ENCODE measurements around the gene METTL24. TPM values are rescaled to one million over a fixed set of nuclear protein-coding genes. Genes with fewer than 3 reads are reported as not detected.

Gene METTL24
- total and polyA plus RNA-seq, 10 of the 15 experiments (the other 5 are each of a cell fraction or from before 2014, with no cell fraction given), result 0.20 TPM; not detected in 9

GRCh38 chr6:110216140-110216539 is 142.0 kb downstream of the METTL24 start (continued):
- TF ChIP-seq PBX3 (IDR thresholded peaks at IDR 0.05; ENCODE audit: insufficient replicate concordance, low read depth, low read length), result no peak
- no peak for TF ChIP-seq PML (IDR thresholded peaks at IDR 0.05; ENCODE audit: low read length)

GRCh38 chr6:110214338-110214737 is 143.8 kb downstream of the METTL24 start:
- no peaks in the 10 kb centered on the region for H3K79me2 ChIP-seq (ENCODE audit: control insufficient read depth, insufficient read depth, low read length)
- ChIA-PET SMC1A (ENCODE audit: uncharacterized antibody, unreplicated experiment) (interaction anchor here (0.9 to 1.8 kb wide), 4 partner anchors 8 to 34 kb away, joined by 3 to 6 read pairs (median 4); partner anchors contain the start of genes CDC40 and WASF1), RAD21 (ENCODE audit: unreplicated experiment) (interaction anchor here (1.9 kb wide), 1 partner anchor 36 kb away, joined by 4 read pairs; no protein-coding TSS in a partner anchor), CTCF (interaction anchor here (1.7 kb wide), 1 partner anchor 15 kb away, joined by 3 read pairs; no protein-coding TSS in a partner anchor), POLR2A (no interaction called here)
- no peak overlapping the region for H3K4me2 ChIP-seq (ENCODE audit: control insufficient read depth, insufficient read depth)
- no peaks in the 10 kb centered on the region for H3K4me1 ChIP-seq (ENCODE audit: control insufficient read depth, insufficient read depth, low read length)
- DNase-seq (ENCODE audit: low read depth, low spot score), result no peak
- BruUV-seq (replicated peaks), result no TSS peak
- no peaks in the 10 kb centered on the region for H3K9me3 ChIP-seq (replicated peaks; ENCODE audit: control insufficient read depth, insufficient read depth, low read length)
- no peak overlapping the region for H3K27ac ChIP-seq (ENCODE audit: control insufficient read depth, insufficient read depth)
- H3K4me3 ChIP-seq, result no peak overlapping the region
- 0% methylated on average over 1 of the region's 1 CpG for WGBS (ENCODE audit: insufficient coverage, insufficient replicate concordance, low lambda C conversion rate, missing lambda C conversion rate)
- in situ Hi-C loops (cut with MboI), result no loop called here
- ATAC-seq, result no peak
- no peak overlapping the region for H3K9ac ChIP-seq (ENCODE audit: control insufficient read depth, insufficient read depth, low read length)
- H2AFZ ChIP-seq (ENCODE audit: control insufficient read depth, low read depth, low read length), result no peak overlapping the region
- H3K27me3 ChIP-seq (replicated peaks in 1 of 2; ENCODE audit: control insufficient read depth in 2 of 2, insufficient read depth in 2 of 2, low read length in 1 of 2), result no peaks in the 10 kb centered on the region
- intact Hi-C loops (cut with micrococcal nuclease; ENCODE audit: unreplicated experiment), result no loop called here
- FAIRE-seq, result no peak
- no peak for TF ChIP-seq POU2F2 (IDR thresholded peaks at IDR 0.05; ENCODE audit: borderline replicate concordance, low read depth, low read length)
- TF ChIP-seq BACH1 (IDR thresholded peaks at IDR 0.05; ENCODE audit: borderline replicate concordance), result no peak
- H4K20me1 ChIP-seq (ENCODE audit: control insufficient read depth, insufficient read depth), result no peaks in the 10 kb centered on the region
- peaks cover 2 to 9% of the 10 kb centered on the region in 2 experiments; a peak in 3 of 4 replicates for H3K36me3 ChIP-seq (ENCODE audit: control insufficient read depth in 2 of 2, insufficient read depth in 2 of 2, low read length in 1 of 2)

GRCh38 chr6:110211753-110212152 is 146.4 kb downstream of the METTL24 start:
- H2AFZ ChIP-seq (ENCODE audit: control insufficient read depth, low read depth, low read length), result no peak overlapping the region
- intact Hi-C loops (cut with micrococcal nuclease; ENCODE audit: unreplicated experiment) (no loop called here), in situ Hi-C loops (cut with MboI) (no loop called here)
- DNase-seq (ENCODE audit: low read depth, low spot score) (no peak), ATAC-seq (no peak), FAIRE-seq (no peak)
- peaks cover 2 to 18% of the 10 kb centered on the region in 2 experiments; a peak in 3 of 4 replicates for H3K36me3 ChIP-seq (ENCODE audit: control insufficient read depth in 2 of 2, insufficient read depth in 2 of 2, low read length in 1 of 2)
- H3K4me1 ChIP-seq (ENCODE audit: control insufficient read depth, insufficient read depth, low read length), result no peaks in the 10 kb centered on the region
- no peaks in the 10 kb centered on the region for H3K27me3 ChIP-seq (replicated peaks in 1 of 2; ENCODE audit: control insufficient read depth in 2 of 2, insufficient read depth in 2 of 2, low read length in 1 of 2)
- H3K27ac ChIP-seq (ENCODE audit: control insufficient read depth, insufficient read depth), result no peak overlapping the region
- WGBS (ENCODE audit: insufficient coverage, insufficient replicate concordance, low lambda C conversion rate, missing lambda C conversion rate), result 95% methylated on average over 1 of the region's 1 CpG
- ChIA-PET SMC1A (ENCODE audit: uncharacterized antibody, unreplicated experiment) (interaction anchor here (1.6 kb wide), 1 partner anchor 23 kb away, joined by 6 read pairs; no protein-coding TSS in a partner anchor), CTCF (no interaction called here), RAD21 (ENCODE audit: unreplicated experiment) (no interaction called here), POLR2A (no interaction called here)
- no peaks in the 10 kb centered on the region for H4K20me1 ChIP-seq (ENCODE audit: control insufficient read depth, insufficient read depth)
- no peak overlapping the region for H3K4me3 ChIP-seq
- H3K79me2 ChIP-seq (ENCODE audit: control insufficient read depth, insufficient read depth, low read length), result no peaks in the 10 kb centered on the region
- BruUV-seq (replicated peaks), result no TSS peak
- no peak overlapping the region for H3K9ac ChIP-seq (ENCODE audit: control insufficient read depth, insufficient read depth, low read length)
- H3K9me3 ChIP-seq (replicated peaks; ENCODE audit: control insufficient read depth, insufficient read depth, low read length), result no peaks in the 10 kb centered on the region
- H3K4me2 ChIP-seq (ENCODE audit: control insufficient read depth, insufficient read depth), result no peak overlapping the region
- TF ChIP-seq HDAC2 (IDR thresholded peaks at IDR 0.05) (no peak), FOS (IDR thresholded peaks at IDR 0.05; ENCODE audit: borderline replicate concordance, extremely low read depth, insufficient read length) (no peak), ZBTB33 (IDR thresholded peaks at IDR 0.05) (no peak), MTA3 (IDR thresholded peaks at IDR 0.05; ENCODE audit: borderline replicate concordance, low read length) (no peak), NBN (IDR thresholded peaks at IDR 0.05) (no peak), BCLAF1 (IDR thresholded peaks at IDR 0.05) (no peak)

Data from GM12878 (cell line).